GM06990 (cell line): ENCODE results near the gene FAM78A.
A peak's percentile ranks its signal among the peaks of the same experiment; 100 is the strongest.
"Not testable (repeated sequence)": the region's sequence is repeated elsewhere in the genome, so short reads cannot be mapped to it uniquely, and the experiment has no call there.

Source experiments
- DNase-seq: peaks from one replicate; pipeline ENCODE4 v3.0.0-alpha.2; 2011; ENCODE audit not compliant: insufficient read length; ENCODE audit errors: extremely low read depth
- H3K27me3 ChIP-seq: replicated peaks from 2 replicates; pipeline ENCODE4 v1.6.0; 2011; ENCODE audit warnings: low read length; ENCODE audit not compliant: control insufficient read depth, insufficient read depth
- H3K36me3 ChIP-seq: 2 replicates; pipeline ENCODE4 v1.5.1; 2011; ENCODE audit warnings: low read length; ENCODE audit not compliant: control insufficient read depth, insufficient read depth
- H3K4me3 ChIP-seq: replicated peaks from 2 replicates; pipeline ENCODE4 v1.5.1; 2011; ENCODE audit warnings: low read depth, mild to moderate bottlenecking, control low read depth, low read length
- CTCF ChIP-seq: IDR thresholded peaks from 2 replicates; pipeline ENCODE4 v1.5.1; 2011; ENCODE audit warnings: low read length, control low read depth, mild to moderate bottlenecking, inconsistent platforms; ENCODE audit not compliant: insufficient read depth, poor library complexity, severe bottlenecking

FAM78A gene

GRCh38 chr9:131255676-131256197, 20.6 kb downstream of the FAM78A start:
- peak; percentile 59 for DNase-seq
- H3K36me3 ChIP-seq = peaks cover 6% of the 10 kb centered on the region
- peak overlapping the region; percentile 56 for H3K4me3 ChIP-seq
- TF ChIP-seq CTCF = no peak
- no peaks in the 10 kb centered on the region for H3K27me3 ChIP-seq

- DNase-seq = no peak
- TF ChIP-seq CTCF = no peak
- Histone ChIP-seq H3K4me3 (no peak overlapping the region), H3K27me3 (no peaks in the 10 kb centered on the region), H3K36me3 (peaks cover 2% of the 10 kb centered on the region)
Measured at GRCh38 chr9:131254626-131255025, 21.7 kb downstream of the FAM78A start.

GRCh38 chr9:131253891-131254491, 22.3 kb downstream of the FAM78A start:
- TF ChIP-seq CTCF = no peak
- peaks cover 2% of the 10 kb centered on the region; the same call in 1 of the 2 replicates for H3K36me3 ChIP-seq
- no peak overlapping the region for H3K4me3 ChIP-seq
- DNase-seq = peak; percentile 66
- no peaks in the 10 kb centered on the region for H3K27me3 ChIP-seq

GRCh38 chr9:131252120-131252519, 24.2 kb downstream of the FAM78A start:
- H3K27me3 ChIP-seq = no peaks in the 10 kb centered on the region
- peak overlapping the region; percentile 52 for H3K4me3 ChIP-seq
- no peak for TF ChIP-seq CTCF
- no peaks in the 10 kb centered on the region for H3K36me3 ChIP-seq
- DNase-seq = no peak

- DNase-seq = no peak
- H3K36me3 ChIP-seq = no peaks in the 10 kb centered on the region
- no peak overlapping the region for H3K4me3 ChIP-seq
- H3K27me3 ChIP-seq = no peaks in the 10 kb centered on the region
- TF ChIP-seq CTCF = no peak
Measured at GRCh38 chr9:131246618-131247017, 29.7 kb downstream of the FAM78A start.

GRCh38 chr9:131244331-131244730, 32.0 kb downstream of the FAM78A start:
- not testable (repeated sequence) for H3K27me3 ChIP-seq, DNase-seq

More at GRCh38 chr9:131244331-131244730, 32.0 kb downstream of the FAM78A start:
- not testable (repeated sequence) for H3K36me3 ChIP-seq, H3K4me3 ChIP-seq
